GM12878 (cell line): ENCODE data around the gene LYRM4. TPM values are rescaled to one million over a fixed set of nuclear protein-coding genes. Genes with fewer than 3 reads are reported as not detected.

Source experiments
- ATAC-seq: fragments of 200-7000 bp; cut with Tn5 transposase; 3 replicates; pipeline ENCODE4 v1.9.1; 2020; ENCODE audit warnings: mild to moderate bottlenecking, moderate library complexity
- BruUV-seq: library from RNA; stranded (reverse); fragments of 400-500 nt; replicated peaks from 2 replicates; lab custom pipeline; 2021; lab: Mats Ljungman, UMichigan
- CTCF ChIA-PET: fragments of 300-600 bp; sonication (Branson Sonifier 250); formaldehyde crosslinking; extraction: SDS; loops from one replicate; lab custom pipeline; 2021; ENCODE audit warnings: inconsistent platforms; lab: Yijun Ruan, JAX
- POLR2A ChIA-PET: fragments of 350-600 bp; formaldehyde crosslinking; extraction: SDS; loops from one replicate; lab custom pipeline; 2021; ENCODE audit warnings: inconsistent platforms; lab: Charles Lee
- RAD21 ChIA-PET: fragments of 300-600 bp; sonication (Branson Sonifier 250); formaldehyde crosslinking; loops from one replicate; lab custom pipeline; 2023; ENCODE audit warnings: antibody characterized with exemption; ENCODE audit not compliant: unreplicated experiment; lab: Charles Lee
- SMC1A ChIA-PET: fragments of 300-600 bp; sonication (Branson Sonifier 250); formaldehyde crosslinking; loops from one replicate; lab custom pipeline; 2023; ENCODE audit not compliant: unreplicated experiment, uncharacterized antibody; lab: Charles Lee
- DNase-seq: peaks from one replicate; pipeline ENCODE4 v3.0.0-alpha.2; 2011; ENCODE audit warnings: low read depth, low spot score
- FAIRE-seq: peaks from 3 replicates; lab custom pipeline; 2011; peaks lifted over from hg19 to GRCh38; lab: Jason Lieb, UNC
- H2AFZ ChIP-seq: 2 replicates; pipeline ENCODE4 v1.6.0; 2011; ENCODE audit warnings: low read depth, low read length, control low read depth; ENCODE audit not compliant: control insufficient read depth
- H3K27ac ChIP-seq: 2 replicates; pipeline ENCODE4 v1.5.1; 2011; ENCODE audit warnings: control low read depth; ENCODE audit not compliant: control insufficient read depth, insufficient read depth
- H3K27me3 ChIP-seq, 2 experiments: replicated peaks in 1 of 2; 2 replicates each; pipeline versions ENCODE4 v1.6.0 to v1.6.1; 2011; ENCODE audit warnings: low read length in 1 of 2; ENCODE audit not compliant: control insufficient read depth in 2 of 2, insufficient read depth in 2 of 2
- H3K36me3 ChIP-seq, 2 experiments: 2 replicates each; pipeline ENCODE4 v1.5.1; 2011; ENCODE audit warnings: low read length in 1 of 2; ENCODE audit not compliant: control insufficient read depth in 2 of 2, insufficient read depth in 2 of 2
- H3K4me1 ChIP-seq: 2 replicates; pipeline ENCODE4 v1.6.1; 2011; ENCODE audit warnings: mild to moderate bottlenecking, low read length, moderate library complexity, mixed read lengths; ENCODE audit not compliant: control insufficient read depth, insufficient read depth
- H3K4me2 ChIP-seq: 2 replicates; pipeline ENCODE4 v1.6.0; 2011; ENCODE audit warnings: control low read depth; ENCODE audit not compliant: control insufficient read depth, insufficient read depth
- H3K4me3 ChIP-seq: fragments of 200-600 bp; sonication (generic); 2 replicates; pipeline ENCODE4 v1.5.1; 2016
- H3K79me2 ChIP-seq: 2 replicates; pipeline ENCODE4 v1.6.0; 2011; ENCODE audit warnings: low read length; ENCODE audit not compliant: control insufficient read depth, insufficient read depth
- H3K9ac ChIP-seq: 2 replicates; pipeline ENCODE4 v1.8.0; 2011; ENCODE audit warnings: low read length, control low read depth, mixed read lengths; ENCODE audit not compliant: control insufficient read depth, insufficient read depth
- H3K9me3 ChIP-seq: replicated peaks from 3 replicates; pipeline ENCODE4 v1.5.1; 2011; ENCODE audit warnings: mild to moderate bottlenecking, low read length; ENCODE audit not compliant: control insufficient read depth, insufficient read depth
- H4K20me1 ChIP-seq: 2 replicates; pipeline ENCODE4 v1.6.0; 2011; ENCODE audit not compliant: control insufficient read depth, insufficient read depth
- BCL11A ChIP-seq: IDR thresholded peaks from 2 replicates; pipeline ENCODE4 v1.6.1; 2011; ENCODE audit warnings: low read depth, low read length
- CHD1 ChIP-seq: IDR thresholded peaks from 2 replicates; pipeline ENCODE4 v1.6.1; 2012; ENCODE audit warnings: low read depth, low read length, improper control_type of control experiment
- CREM ChIP-seq: IDR thresholded peaks from 2 replicates; pipeline ENCODE4 v1.6.1; 2014; ENCODE audit warnings: antibody characterized with exemption, low read depth
- DPF2 ChIP-seq: fragments of 450-650 bp; IDR thresholded peaks from 2 replicates; pipeline ENCODE4 v1.6.1; 2017; ENCODE audit warnings: mild to moderate bottlenecking
- HDAC2 ChIP-seq: fragments of 200-600 bp; sonication (generic); IDR thresholded peaks from 2 replicates; pipeline ENCODE4 v1.6.1; 2017
- IKZF2 ChIP-seq, 2 experiments: fragments of 450-650 bp; IDR thresholded peaks; 2 replicates each; pipeline ENCODE4 v1.6.1; 2017; ENCODE audit warnings: mild to moderate bottlenecking in 2 of 2, moderate library complexity in 2 of 2
- JUNB ChIP-seq: IDR thresholded peaks from 2 replicates; pipeline ENCODE4 v1.6.1; 2016; ENCODE audit warnings: antibody characterized with exemption, mild to moderate bottlenecking
- MXI1 ChIP-seq: fragments of 150-350 bp; IDR thresholded peaks from 2 replicates; pipeline ENCODE4 v1.6.1; 2011; ENCODE audit warnings: low read depth, mild to moderate bottlenecking, inconsistent platforms, low read length, improper control_type of control experiment
- NR2F1 ChIP-seq: fragments of 450-650 bp; conservative IDR thresholded peaks from 2 replicates; pipeline ENCODE4 v1.6.1; 2017; ENCODE audit warnings: mild to moderate bottlenecking
- POU2F2 ChIP-seq: IDR thresholded peaks from 3 replicates; pipeline ENCODE4 v1.6.1; 2011; ENCODE audit warnings: low read depth, mild to moderate bottlenecking, low read length, borderline replicate concordance
- RB1 ChIP-seq: fragments of 450-650 bp; formaldehyde crosslinking; IDR thresholded peaks from 2 replicates; pipeline ENCODE4 v1.6.1; 2017; ENCODE audit warnings: mild to moderate bottlenecking, borderline replicate concordance
- RBBP5 ChIP-seq: fragments of 200-600 bp; sonication (generic); conservative IDR thresholded peaks from 2 replicates; pipeline ENCODE4 v1.6.1; 2016
- SP1 ChIP-seq: IDR thresholded peaks from one replicate; pipeline ENCODE4 v1.6.1; 2011; ENCODE audit warnings: low read depth, low read length
- STAT3 ChIP-seq: IDR thresholded peaks from 2 replicates; pipeline ENCODE4 v1.6.1; 2011; ENCODE audit warnings: low read depth, low read length, improper control_type of control experiment
- TARDBP ChIP-seq: IDR thresholded peaks from 2 replicates; pipeline ENCODE4 v1.6.1; 2016; ENCODE audit warnings: borderline replicate concordance
- WGBS: methylation state at CpG from one replicate; pipeline ENCODE4 v1.1.6; 2016; ENCODE audit warnings: low lambda C conversion rate; ENCODE audit not compliant: insufficient replicate concordance, insufficient coverage; ENCODE audit errors: missing lambda C conversion rate; 5-methylcytosine and 5-hydroxymethylcytosine counted together
- in situ Hi-C: fragments of 300-500 bp; cut with MboI; formaldehyde crosslinking; loops from 9 replicates; pipeline ENCODE4 v1.14.3; 2018; ENCODE audit warnings: mixed read lengths
- intact Hi-C: fragments of 100-400 bp; cut with micrococcal nuclease; formaldehyde crosslinking; loops from one replicate; pipeline ENCODE4 v1.14.2; 2022; ENCODE audit not compliant: unreplicated experiment
- polyA plus RNA-seq, 11 experiments: library from polyadenylated mRNA; depleted of rRNA in 4 of 11; unstranded in 6 of 11; stranded (reverse) in 5 of 11; fragments of >200 nt; fragmentation: Nextera tagmentation in 4 of 11; fragmentation: Illumina TruSeq in 1 of 11; extraction: Ambion mirVana in 4 of 11; extraction: Trizol in 1 of 11; gene quantifications; 1 replicate in 1 of 11; 2 replicates in 10 of 11; pipeline versions ENCODE4 v1.2.1 to v1.2.3, GENCODE V29; 2011 to 2016; ENCODE audit warnings: inconsistent platforms in 2 of 11, missing spikeins in 2 of 11, low read depth in 1 of 11
- total RNA-seq, 4 experiments: library from RNA; depleted of rRNA in 3 of 4; stranded (reverse); fragments of >200 nt in 3 of 4; fragmentation: Illumina TruSeq in 1 of 4; extraction: Trizol in 1 of 4; gene quantifications; 2 replicates each; pipeline versions ENCODE4 v1.2.1 to v1.2.3, GENCODE V29; 2013 to 2021
- TF ChIP-seq, protein P1 (sequence below): fragments of 450-650 bp; IDR thresholded peaks from 2 replicates; pipeline ENCODE4 v1.6.1; 2017; ENCODE audit warnings: mild to moderate bottlenecking, moderate library complexity

Gene LYRM4
- total and polyA plus RNA-seq, 10 of the 15 experiments (the other 5 are each of a cell fraction or from before 2014, with no cell fraction given): 32.7 to 66.8 (median 44.0) TPM

DNA sequence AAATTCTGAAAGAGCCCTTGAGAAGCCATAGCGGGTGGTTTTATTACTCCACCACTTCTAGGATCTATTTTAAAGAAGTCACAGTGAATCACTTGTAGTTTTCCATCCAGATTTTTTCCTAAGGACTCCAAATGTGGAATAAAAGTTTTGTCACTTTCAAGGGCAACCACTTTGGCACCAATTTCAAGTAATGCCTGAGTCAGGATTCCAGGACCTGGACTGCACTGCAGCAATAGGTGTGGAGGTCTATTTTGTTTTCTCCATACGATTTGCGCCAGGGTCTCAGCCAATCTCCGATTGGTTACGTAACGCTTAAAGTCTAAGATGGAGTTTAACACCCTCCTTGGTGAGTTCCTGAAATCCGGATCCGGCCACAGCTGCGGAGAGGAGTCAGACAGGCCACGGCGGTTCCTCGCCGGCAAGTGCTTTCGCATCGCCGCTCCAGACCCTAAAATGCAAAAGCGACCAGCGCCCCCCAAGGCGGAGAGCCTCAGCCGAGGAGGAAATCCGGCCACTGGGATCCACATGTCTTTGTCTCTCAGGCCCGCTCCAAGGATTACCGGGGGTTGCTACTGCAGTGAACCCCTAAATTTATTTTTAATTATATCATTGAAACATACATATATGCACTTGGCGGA lies 194.2 kb downstream of the LYRM4 start:
- Histone ChIP-seq H3K36me3 (no peaks in the 10 kb centered on the region), H4K20me1 (no peaks in the 10 kb centered on the region), H3K4me2 (no peak overlapping the region), H3K27me3 (no peaks in the 10 kb centered on the region), H3K79me2 (no peaks in the 10 kb centered on the region), H3K9ac (no peak overlapping the region), H3K27ac (no peak overlapping the region), H3K9me3 (no peaks in the 10 kb centered on the region; the same call in 1 of the 3 replicates), H2AFZ (no peak overlapping the region), H3K4me1 (no peaks in the 10 kb centered on the region; the same call in 1 of the 2 replicates), H3K4me3 (no peak overlapping the region)
- ChIA-PET RAD21 (no interaction called here), SMC1A (no interaction called here), CTCF (interaction anchor here (0.6 kb wide), 2 partner anchors 9 to 14 kb away, joined by 3 read pairs; no protein-coding TSS in a partner anchor), POLR2A (no interaction called here)
- no peak for DNase-seq
- no peak for ATAC-seq
- intact Hi-C loops (no loop called here), in situ Hi-C loops (no loop called here)
- 87% methylated on average over 24 of the region's 24 CpGs for WGBS
- BruUV-seq: no TSS peak
- no peak for FAIRE-seq
- TF ChIP-seq RB1: no peak
- TF ChIP-seq JUNB: no peak
- TF ChIP-seq IKZF2 (IDR thresholded peaks at IDR 0.05): no peak
- no peak for TF ChIP-seq DPF2
- no peak for TF ChIP-seq MXI1
- no peak for TF ChIP-seq TARDBP
- TF ChIP-seq NR2F1: no peak
- no peak for TF ChIP-seq STAT3
- TF ChIP-seq BCL11A: no peak
- TF ChIP-seq HDAC2: no peak
- no peak for TF ChIP-seq SP1
- no peak for TF ChIP-seq RBBP5
- TF ChIP-seq CHD1: no peak
- TF ChIP-seq, protein P1, sequence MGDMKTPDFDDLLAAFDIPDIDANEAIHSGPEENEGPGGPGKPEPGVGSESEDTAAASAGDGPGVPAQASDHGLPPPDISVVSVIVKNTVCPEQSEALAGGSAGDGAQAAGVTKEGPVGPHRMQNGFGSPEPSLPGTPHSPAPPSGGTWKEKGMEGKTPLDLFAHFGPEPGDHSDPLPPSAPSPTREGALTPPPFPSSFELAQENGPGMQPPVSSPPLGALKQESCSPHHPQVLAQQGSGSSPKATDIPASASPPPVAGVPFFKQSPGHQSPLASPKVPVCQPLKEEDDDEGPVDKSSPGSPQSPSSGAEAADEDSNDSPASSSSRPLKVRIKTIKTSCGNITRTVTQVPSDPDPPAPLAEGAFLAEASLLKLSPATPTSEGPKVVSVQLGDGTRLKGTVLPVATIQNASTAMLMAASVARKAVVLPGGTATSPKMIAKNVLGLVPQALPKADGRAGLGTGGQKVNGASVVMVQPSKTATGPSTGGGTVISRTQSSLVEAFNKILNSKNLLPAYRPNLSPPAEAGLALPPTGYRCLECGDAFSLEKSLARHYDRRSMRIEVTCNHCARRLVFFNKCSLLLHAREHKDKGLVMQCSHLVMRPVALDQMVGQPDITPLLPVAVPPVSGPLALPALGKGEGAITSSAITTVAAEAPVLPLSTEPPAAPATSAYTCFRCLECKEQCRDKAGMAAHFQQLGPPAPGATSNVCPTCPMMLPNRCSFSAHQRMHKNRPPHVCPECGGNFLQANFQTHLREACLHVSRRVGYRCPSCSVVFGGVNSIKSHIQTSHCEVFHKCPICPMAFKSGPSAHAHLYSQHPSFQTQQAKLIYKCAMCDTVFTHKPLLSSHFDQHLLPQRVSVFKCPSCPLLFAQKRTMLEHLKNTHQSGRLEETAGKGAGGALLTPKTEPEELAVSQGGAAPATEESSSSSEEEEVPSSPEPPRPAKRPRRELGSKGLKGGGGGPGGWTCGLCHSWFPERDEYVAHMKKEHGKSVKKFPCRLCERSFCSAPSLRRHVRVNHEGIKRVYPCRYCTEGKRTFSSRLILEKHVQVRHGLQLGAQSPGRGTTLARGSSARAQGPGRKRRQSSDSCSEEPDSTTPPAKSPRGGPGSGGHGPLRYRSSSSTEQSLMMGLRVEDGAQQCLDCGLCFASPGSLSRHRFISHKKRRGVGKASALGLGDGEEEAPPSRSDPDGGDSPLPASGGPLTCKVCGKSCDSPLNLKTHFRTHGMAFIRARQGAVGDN: no peak
- no peak for TF ChIP-seq CREM
- no peak for TF ChIP-seq POU2F2
